GM23338 (cell line): ENCODE data around the gene IL6. TPM values are rescaled to one million over a fixed set of nuclear protein-coding genes. Genes with fewer than 3 reads are reported as not detected.

Experiments
- ATAC-seq: fragments of 200-7000 bp; cut with Tn5 transposase; 3 replicates; pipeline ENCODE4 v1.9.1; 2020
- DNase-seq: peaks from one replicate; pipeline ENCODE4 v3.0.0-alpha.2; 2015; ENCODE audit warnings: low spot score
- H2AFZ ChIP-seq: fragments of 200-600 bp; sonication (generic); 2 replicates; pipeline ENCODE4 v1.8.0; 2016; ENCODE audit warnings: antibody characterized with exemption, mild to moderate bottlenecking, moderate library complexity
- H3F3A ChIP-seq: fragments of 200-600 bp; sonication (generic); replicated peaks from 2 replicates; pipeline ENCODE4 v1.8.0; 2017; ENCODE audit warnings: antibody characterized with exemption, mixed run types, low read depth
- H3K27ac ChIP-seq: fragments of 200-600 bp; sonication (generic); 2 replicates; pipeline ENCODE4 v1.6.1; 2016; ENCODE audit warnings: low read depth
- H3K27me3 ChIP-seq: fragments of 200-600 bp; sonication (generic); 2 replicates; pipeline ENCODE4 v1.8.0; 2016; ENCODE audit warnings: mild to moderate bottlenecking, mixed run types, moderate library complexity; ENCODE audit not compliant: insufficient read depth
- H3K36me3 ChIP-seq: fragments of 200-600 bp; sonication (generic); 2 replicates; pipeline ENCODE4 v1.8.0; 2016; ENCODE audit warnings: mild to moderate bottlenecking; ENCODE audit not compliant: insufficient read depth
- H3K4me1 ChIP-seq: fragments of 200-600 bp; sonication (generic); 2 replicates; pipeline ENCODE4 v1.8.0; 2016; ENCODE audit warnings: mild to moderate bottlenecking, moderate library complexity; ENCODE audit not compliant: insufficient read depth
- H3K4me2 ChIP-seq: fragments of 200-600 bp; sonication (generic); 2 replicates; pipeline ENCODE4 v1.7.1; 2017; ENCODE audit warnings: mixed run types
- H3K4me3 ChIP-seq: fragments of 200-600 bp; sonication (generic); 2 replicates; pipeline ENCODE4 v1.6.1; 2016; ENCODE audit warnings: mixed run types
- H3K79me2 ChIP-seq: fragments of 200-600 bp; sonication (generic); replicated peaks from 2 replicates; pipeline ENCODE4 v1.8.0; 2017; ENCODE audit warnings: mild to moderate bottlenecking; ENCODE audit not compliant: insufficient read depth
- H3K9me2 ChIP-seq: fragments of 200-600 bp; sonication (generic); 2 replicates; pipeline ENCODE4 v1.8.0; 2017; ENCODE audit not compliant: insufficient read depth
- H4K20me1 ChIP-seq: fragments of 200-600 bp; sonication (generic); replicated peaks from 2 replicates; pipeline ENCODE4 v1.8.0; 2017; ENCODE audit warnings: mild to moderate bottlenecking; ENCODE audit not compliant: insufficient read depth
- H3K27ac Mint-ChIP-seq: 2 replicates; pipeline ENCODE4 v1.8.0; 2020; ENCODE audit warnings: inconsistent platforms, mild to moderate bottlenecking, moderate library complexity, mixed read lengths
- H3K27me3 Mint-ChIP-seq: 3 replicates; pipeline ENCODE4 v1.8.0; 2022; ENCODE audit warnings: low read depth, mild to moderate bottlenecking, moderate library complexity, mixed read lengths, inconsistent platforms; ENCODE audit not compliant: insufficient read depth, poor library complexity
- H3K36me3 Mint-ChIP-seq: 3 replicates; pipeline ENCODE4 v1.8.0; 2021; ENCODE audit warnings: low read depth, mild to moderate bottlenecking, inconsistent platforms, moderate library complexity, mixed read lengths
- H3K4me1 Mint-ChIP-seq: 3 replicates; pipeline ENCODE4 v1.8.0; 2020; ENCODE audit warnings: mild to moderate bottlenecking, inconsistent platforms, mixed read lengths
- H3K4me3 Mint-ChIP-seq: 3 replicates; pipeline ENCODE4 v1.8.0; 2021; ENCODE audit warnings: moderate library complexity, mild to moderate bottlenecking, inconsistent platforms, mixed read lengths
- H3K9me3 Mint-ChIP-seq: 3 replicates; pipeline ENCODE4 v1.8.0; 2020; ENCODE audit warnings: moderate library complexity, mild to moderate bottlenecking, inconsistent platforms, mixed read lengths
- CREB1 ChIP-seq: fragments of 250-450 bp; sonication (Bioruptor Pico); IDR thresholded peaks from 2 replicates; pipeline ENCODE4 v1.5.0; 2020; ENCODE audit warnings: low read depth, mild to moderate bottlenecking, moderate library complexity
- EZH2phosphoT487 ChIP-seq: fragments of 200-600 bp; sonication (generic); IDR thresholded peaks from one replicate; pipeline ENCODE4 v1.8.1; 2018; ENCODE audit warnings: antibody characterized with exemption; ENCODE audit not compliant: unreplicated experiment
- STAT1 ChIP-seq: IDR thresholded peaks from one replicate; pipeline ENCODE4 v1.6.1; 2016; ENCODE audit warnings: antibody characterized with exemption; ENCODE audit not compliant: unreplicated experiment
- ZNF331 ChIP-seq: fragments of 250-450 bp; sonication (Bioruptor Pico); IDR thresholded peaks from 2 replicates; pipeline ENCODE4 v1.5.0; 2020; ENCODE audit warnings: low read depth, mild to moderate bottlenecking, moderate library complexity
- polyA plus RNA-seq: library from polyadenylated mRNA; unstranded; fragments of >200 nt; fragmentation: Nextera tagmentation; extraction: Ambion mirVana; gene quantifications from 2 replicates; pipeline ENCODE4 v1.2.1, GENCODE V29; 2016
- total RNA-seq: library from RNA; depleted of rRNA; stranded (reverse); fragments of >200 nt; shearing (Covaris generic); gene quantifications from 2 replicates; pipeline ENCODE4 v1.2.3, GENCODE V29; 2014
- TF ChIP-seq, protein P1 (sequence below): fragments of 250-450 bp; sonication (Bioruptor Pico); IDR thresholded peaks from 2 replicates; pipeline ENCODE4 v1.5.0; 2020; ENCODE audit warnings: mild to moderate bottlenecking, moderate library complexity
- TF ChIP-seq, protein P2 (sequence below): IDR thresholded peaks from one replicate; pipeline ENCODE4 v1.6.1; 2018; ENCODE audit warnings: antibody characterized with exemption; ENCODE audit not compliant: unreplicated experiment
- TF ChIP-seq, protein P3 (sequence below): IDR thresholded peaks from 2 replicates; pipeline ENCODE4 v1.6.1; 2016; ENCODE audit warnings: antibody characterized with exemption
- TF ChIP-seq, protein P4 (sequence below), 2 experiments: fragments of 200-600 bp in 1 of 2; sonication (generic) in 1 of 2; conservative IDR thresholded peaks; 2 replicates each; pipeline versions ENCODE4 v1.5.1 to v1.6.1; 2016 to 2017; ENCODE audit warnings: antibody characterized with exemption in 2 of 2, low read depth in 2 of 2, mild to moderate bottlenecking in 2 of 2, moderate library complexity in 1 of 2

IL6 gene
- total and polyA plus RNA-seq, 2 experiments from 2014 or later = 1.6 TPM; not detected in 1

DNA sequence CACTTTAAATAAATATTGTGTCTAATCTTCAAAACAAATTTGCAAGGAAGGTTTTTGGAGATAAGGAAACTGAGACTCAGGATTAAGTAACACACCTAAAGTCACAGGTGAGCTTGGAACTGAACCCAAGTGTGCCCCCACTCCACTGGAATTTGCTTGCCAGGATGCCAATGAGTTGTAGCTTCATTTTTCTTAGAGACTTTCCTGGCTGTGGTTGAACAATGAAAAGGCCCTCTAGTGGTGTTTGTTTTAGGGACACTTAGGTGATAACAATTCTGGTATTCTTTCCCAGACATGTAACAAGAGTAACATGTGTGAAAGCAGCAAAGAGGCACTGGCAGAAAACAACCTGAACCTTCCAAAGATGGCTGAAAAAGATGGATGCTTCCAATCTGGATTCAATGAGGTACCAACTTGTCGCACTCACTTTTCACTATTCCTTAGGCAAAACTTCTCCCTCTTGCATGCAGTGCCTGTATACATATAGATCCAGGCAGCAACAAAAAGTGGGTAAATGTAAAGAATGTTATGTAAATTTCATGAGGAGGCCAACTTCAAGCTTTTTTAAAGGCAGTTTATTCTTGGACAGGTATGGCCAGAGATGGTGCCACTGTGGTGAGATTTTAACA, 1.5 kb downstream of the IL6 start:
- TF ChIP-seq EZH2phosphoT487 = no peak
- TF ChIP-seq, protein P1, sequence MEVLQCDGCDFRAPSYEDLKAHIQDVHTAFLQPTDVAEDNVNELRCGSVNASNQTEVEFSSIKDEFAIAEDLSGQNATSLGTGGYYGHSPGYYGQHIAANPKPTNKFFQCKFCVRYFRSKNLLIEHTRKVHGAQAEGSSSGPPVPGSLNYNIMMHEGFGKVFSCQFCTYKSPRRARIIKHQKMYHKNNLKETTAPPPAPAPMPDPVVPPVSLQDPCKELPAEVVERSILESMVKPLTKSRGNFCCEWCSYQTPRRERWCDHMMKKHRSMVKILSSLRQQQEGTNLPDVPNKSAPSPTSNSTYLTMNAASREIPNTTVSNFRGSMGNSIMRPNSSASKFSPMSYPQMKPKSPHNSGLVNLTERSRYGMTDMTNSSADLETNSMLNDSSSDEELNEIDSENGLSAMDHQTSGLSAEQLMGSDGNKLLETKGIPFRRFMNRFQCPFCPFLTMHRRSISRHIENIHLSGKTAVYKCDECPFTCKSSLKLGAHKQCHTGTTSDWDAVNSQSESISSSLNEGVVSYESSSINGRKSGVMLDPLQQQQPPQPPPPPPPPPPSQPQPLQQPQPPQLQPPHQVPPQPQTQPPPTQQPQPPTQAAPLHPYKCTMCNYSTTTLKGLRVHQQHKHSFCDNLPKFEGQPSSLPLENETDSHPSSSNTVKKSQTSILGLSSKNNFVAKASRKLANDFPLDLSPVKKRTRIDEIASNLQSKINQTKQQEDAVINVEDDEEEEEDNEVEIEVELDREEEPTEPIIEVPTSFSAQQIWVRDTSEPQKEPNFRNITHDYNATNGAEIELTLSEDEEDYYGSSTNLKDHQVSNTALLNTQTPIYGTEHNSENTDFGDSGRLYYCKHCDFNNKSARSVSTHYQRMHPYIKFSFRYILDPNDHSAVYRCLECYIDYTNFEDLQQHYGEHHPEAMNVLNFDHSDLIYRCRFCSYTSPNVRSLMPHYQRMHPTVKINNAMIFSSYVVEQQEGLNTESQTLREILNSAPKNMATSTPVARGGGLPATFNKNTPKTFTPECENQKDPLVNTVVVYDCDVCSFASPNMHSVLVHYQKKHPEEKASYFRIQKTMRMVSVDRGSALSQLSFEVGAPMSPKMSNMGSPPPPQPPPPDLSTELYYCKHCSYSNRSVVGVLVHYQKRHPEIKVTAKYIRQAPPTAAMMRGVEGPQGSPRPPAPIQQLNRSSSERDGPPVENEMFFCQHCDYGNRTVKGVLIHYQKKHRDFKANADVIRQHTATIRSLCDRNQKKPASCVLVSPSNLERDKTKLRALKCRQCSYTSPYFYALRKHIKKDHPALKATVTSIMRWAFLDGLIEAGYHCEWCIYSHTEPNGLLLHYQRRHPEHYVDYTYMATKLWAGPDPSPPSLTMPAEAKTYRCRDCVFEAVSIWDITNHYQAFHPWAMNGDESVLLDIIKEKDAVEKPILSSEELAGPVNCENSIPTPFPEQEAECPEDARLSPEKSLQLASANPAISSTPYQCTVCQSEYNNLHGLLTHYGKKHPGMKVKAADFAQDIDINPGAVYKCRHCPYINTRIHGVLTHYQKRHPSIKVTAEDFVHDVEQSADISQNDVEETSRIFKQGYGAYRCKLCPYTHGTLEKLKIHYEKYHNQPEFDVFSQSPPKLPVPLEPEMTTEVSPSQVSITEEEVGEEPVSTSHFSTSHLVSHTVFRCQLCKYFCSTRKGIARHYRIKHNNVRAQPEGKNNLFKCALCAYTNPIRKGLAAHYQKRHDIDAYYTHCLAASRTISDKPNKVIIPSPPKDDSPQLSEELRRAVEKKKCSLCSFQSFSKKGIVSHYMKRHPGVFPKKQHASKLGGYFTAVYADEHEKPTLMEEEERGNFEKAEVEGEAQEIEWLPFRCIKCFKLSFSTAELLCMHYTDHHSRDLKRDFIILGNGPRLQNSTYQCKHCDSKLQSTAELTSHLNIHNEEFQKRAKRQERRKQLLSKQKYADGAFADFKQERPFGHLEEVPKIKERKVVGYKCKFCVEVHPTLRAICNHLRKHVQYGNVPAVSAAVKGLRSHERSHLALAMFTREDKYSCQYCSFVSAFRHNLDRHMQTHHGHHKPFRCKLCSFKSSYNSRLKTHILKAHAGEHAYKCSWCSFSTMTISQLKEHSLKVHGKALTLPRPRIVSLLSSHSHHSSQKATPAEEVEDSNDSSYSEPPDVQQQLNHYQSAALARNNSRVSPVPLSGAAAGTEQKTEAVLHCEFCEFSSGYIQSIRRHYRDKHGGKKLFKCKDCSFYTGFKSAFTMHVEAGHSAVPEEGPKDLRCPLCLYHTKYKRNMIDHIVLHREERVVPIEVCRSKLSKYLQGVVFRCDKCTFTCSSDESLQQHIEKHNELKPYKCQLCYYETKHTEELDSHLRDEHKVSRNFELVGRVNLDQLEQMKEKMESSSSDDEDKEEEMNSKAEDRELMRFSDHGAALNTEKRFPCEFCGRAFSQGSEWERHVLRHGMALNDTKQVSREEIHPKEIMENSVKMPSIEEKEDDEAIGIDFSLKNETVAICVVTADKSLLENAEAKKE (CRISPR knock-in tag) = no peak
- TF ChIP-seq, protein P2, sequence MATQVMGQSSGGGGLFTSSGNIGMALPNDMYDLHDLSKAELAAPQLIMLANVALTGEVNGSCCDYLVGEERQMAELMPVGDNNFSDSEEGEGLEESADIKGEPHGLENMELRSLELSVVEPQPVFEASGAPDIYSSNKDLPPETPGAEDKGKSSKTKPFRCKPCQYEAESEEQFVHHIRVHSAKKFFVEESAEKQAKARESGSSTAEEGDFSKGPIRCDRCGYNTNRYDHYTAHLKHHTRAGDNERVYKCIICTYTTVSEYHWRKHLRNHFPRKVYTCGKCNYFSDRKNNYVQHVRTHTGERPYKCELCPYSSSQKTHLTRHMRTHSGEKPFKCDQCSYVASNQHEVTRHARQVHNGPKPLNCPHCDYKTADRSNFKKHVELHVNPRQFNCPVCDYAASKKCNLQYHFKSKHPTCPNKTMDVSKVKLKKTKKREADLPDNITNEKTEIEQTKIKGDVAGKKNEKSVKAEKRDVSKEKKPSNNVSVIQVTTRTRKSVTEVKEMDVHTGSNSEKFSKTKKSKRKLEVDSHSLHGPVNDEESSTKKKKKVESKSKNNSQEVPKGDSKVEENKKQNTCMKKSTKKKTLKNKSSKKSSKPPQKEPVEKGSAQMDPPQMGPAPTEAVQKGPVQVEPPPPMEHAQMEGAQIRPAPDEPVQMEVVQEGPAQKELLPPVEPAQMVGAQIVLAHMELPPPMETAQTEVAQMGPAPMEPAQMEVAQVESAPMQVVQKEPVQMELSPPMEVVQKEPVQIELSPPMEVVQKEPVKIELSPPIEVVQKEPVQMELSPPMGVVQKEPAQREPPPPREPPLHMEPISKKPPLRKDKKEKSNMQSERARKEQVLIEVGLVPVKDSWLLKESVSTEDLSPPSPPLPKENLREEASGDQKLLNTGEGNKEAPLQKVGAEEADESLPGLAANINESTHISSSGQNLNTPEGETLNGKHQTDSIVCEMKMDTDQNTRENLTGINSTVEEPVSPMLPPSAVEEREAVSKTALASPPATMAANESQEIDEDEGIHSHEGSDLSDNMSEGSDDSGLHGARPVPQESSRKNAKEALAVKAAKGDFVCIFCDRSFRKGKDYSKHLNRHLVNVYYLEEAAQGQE = no peak
- TF ChIP-seq, protein P3, sequence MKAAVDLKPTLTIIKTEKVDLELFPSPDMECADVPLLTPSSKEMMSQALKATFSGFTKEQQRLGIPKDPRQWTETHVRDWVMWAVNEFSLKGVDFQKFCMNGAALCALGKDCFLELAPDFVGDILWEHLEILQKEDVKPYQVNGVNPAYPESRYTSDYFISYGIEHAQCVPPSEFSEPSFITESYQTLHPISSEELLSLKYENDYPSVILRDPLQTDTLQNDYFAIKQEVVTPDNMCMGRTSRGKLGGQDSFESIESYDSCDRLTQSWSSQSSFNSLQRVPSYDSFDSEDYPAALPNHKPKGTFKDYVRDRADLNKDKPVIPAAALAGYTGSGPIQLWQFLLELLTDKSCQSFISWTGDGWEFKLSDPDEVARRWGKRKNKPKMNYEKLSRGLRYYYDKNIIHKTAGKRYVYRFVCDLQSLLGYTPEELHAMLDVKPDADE = no peak
- TF ChIP-seq STAT1 = no peak
- no peak for TF ChIP-seq ZNF331 (CRISPR knock-in tag)
- TF ChIP-seq, protein P4, sequence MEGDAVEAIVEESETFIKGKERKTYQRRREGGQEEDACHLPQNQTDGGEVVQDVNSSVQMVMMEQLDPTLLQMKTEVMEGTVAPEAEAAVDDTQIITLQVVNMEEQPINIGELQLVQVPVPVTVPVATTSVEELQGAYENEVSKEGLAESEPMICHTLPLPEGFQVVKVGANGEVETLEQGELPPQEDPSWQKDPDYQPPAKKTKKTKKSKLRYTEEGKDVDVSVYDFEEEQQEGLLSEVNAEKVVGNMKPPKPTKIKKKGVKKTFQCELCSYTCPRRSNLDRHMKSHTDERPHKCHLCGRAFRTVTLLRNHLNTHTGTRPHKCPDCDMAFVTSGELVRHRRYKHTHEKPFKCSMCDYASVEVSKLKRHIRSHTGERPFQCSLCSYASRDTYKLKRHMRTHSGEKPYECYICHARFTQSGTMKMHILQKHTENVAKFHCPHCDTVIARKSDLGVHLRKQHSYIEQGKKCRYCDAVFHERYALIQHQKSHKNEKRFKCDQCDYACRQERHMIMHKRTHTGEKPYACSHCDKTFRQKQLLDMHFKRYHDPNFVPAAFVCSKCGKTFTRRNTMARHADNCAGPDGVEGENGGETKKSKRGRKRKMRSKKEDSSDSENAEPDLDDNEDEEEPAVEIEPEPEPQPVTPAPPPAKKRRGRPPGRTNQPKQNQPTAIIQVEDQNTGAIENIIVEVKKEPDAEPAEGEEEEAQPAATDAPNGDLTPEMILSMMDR (conservative IDR thresholded peaks at IDR 0.05; ENCODE audit: low read depth in 2 of 2) = peak; percentile 66 to 67
- TF ChIP-seq CREB1 = no peak
- DNase-seq (peak; percentile 79), ATAC-seq (peak; percentile 20)
- Histone ChIP-seq H3K79me2 (no peaks in the 10 kb centered on the region), H3K4me3 (no peak overlapping the region), H4K20me1 (no peaks in the 10 kb centered on the region), H3K9me2 (no peaks in the 10 kb centered on the region), H3K4me2 (no peak overlapping the region), H3K27ac (no peak overlapping the region), H3K27me3 (no peaks in the 10 kb centered on the region; the same call in 1 of the 2 replicates), H2AFZ (no peak overlapping the region), H3K36me3 (no peaks in the 10 kb centered on the region), H3K4me1 (peaks cover 12% of the 10 kb centered on the region; the same call in 1 of the 2 replicates), H3F3A (no peaks in the 10 kb centered on the region; the same call in 1 of the 2 replicates)
- Mint-ChIP-seq H3K27me3 (peaks cover 10% of the 10 kb centered on the region), H3K4me1 (peaks cover 27% of the 10 kb centered on the region), H3K4me3 (no peak overlapping the region), H3K9me3 (no peaks in the 10 kb centered on the region; the same call in 2 of the 3 replicates), H3K36me3 (no peaks in the 10 kb centered on the region), H3K27ac (no peak overlapping the region)
